Activated CD4-positive, alpha-beta T cell treated with anti-CD3 and anti-CD28 coated beads, Interleukin-2, amount 50 U/mL, for 4 hours (primary cell): ENCODE results near the gene LBP.
"Not testable (repeated sequence)": the region's sequence is repeated elsewhere in the genome, so short reads cannot be mapped to it uniquely, and the experiment has no call there.

Experiments
- DNase-seq, 2 experiments: peaks; one replicate each; pipeline ENCODE4 v3.0.0-alpha.2; 2020

Gene LBP

DNA sequence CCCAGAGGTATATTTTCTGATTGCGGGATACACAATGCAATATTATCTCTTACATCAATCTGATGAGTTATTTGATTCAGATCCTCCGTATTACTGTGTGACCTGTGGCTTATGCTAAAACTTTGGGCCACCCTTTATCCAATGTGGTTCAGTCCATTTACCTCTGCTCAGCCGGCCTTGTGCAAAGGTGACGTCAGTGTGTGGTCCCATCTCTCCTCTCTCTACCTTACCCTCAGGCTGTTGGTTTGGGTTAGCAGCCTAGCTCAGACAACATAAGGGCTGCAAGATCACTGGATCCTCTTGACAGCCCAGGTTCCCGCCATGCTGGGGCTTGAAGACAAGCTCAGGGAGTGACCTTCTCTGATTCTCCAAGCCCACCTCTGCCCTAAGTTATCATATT lies 55.8 kb downstream of the LBP start:
- DNase-seq, result no peak

DNA sequence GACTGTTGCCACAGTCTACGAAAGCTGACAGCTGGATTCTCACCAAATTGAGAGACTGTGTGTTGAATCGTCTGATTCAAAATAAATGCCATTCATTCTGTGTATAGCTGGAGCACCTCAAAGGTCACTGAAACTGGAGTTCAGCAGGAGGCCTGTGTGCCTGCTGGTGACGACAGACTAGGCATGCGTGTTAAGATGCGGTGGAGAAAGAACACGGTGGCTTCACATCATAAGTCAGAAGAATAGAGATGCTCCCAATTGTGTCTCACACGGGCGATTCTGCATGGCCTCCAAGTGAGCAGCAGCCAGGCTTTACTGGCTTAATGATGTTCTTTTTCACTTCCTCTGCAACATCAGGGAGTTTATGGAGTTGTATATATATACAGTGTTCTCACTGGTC lies 56.5 kb downstream of the LBP start:
- DNase-seq, result no peak

DNA sequence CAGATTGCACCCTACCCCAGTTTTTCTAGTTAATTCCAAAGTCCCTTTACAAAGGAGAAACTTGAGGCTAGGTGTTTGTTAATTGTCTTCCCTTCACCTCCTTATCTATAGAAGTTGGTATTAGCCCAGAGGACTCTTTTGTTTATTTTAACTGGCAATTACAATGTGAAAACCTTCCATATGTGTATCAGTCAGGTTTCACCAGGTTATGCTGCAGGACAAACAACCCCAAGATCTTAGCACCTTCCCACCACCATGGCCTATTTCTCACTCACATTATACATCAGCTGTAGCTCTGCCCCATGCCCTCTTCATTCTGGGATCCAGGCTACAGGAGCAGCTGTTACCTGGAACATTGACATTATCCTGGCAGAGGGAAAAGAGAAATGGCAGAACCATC lies 57.7 kb downstream of the LBP start:
- no peak for DNase-seq

DNA sequence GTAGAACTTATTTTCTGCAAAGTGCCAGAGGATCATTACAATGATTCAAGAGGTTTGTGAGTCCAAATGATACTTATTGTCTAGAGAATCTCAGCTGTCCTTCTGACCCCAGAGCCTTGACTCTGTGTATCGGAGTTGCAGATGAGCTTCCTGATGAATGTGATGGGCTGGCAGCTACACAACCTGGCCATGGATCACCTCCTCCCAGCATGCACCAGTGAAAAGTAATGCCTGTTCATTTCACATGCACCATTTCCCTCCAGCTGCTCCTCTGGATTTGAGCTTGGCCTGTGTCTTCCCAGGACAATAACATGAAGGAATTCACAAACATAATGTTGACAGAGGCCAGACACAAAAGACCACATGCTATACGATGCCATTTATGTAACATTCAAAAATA lies 58.9 kb downstream of the LBP start:
- DNase-seq, result no peak

DNA sequence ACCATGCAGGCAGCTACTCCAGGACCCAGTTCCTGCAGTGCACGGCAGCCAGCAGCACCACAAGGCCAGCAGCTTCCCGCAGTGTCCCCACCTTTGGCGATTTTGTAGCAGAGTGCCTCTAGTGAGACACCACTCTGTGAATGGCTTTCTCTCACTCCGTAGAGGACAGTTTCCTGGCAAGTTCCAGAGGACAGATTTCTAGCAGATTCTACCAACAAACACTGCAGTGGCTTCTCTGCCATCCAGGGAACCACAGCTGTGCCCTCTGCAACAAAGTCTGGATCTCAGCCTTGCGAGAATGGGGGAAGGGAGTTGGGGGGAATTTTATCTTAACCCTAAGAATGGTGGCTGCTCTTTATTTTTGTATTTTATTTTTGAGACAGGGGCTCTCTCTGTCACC lies 60.2 kb downstream of the LBP start:
- DNase-seq, result no peak

DNA sequence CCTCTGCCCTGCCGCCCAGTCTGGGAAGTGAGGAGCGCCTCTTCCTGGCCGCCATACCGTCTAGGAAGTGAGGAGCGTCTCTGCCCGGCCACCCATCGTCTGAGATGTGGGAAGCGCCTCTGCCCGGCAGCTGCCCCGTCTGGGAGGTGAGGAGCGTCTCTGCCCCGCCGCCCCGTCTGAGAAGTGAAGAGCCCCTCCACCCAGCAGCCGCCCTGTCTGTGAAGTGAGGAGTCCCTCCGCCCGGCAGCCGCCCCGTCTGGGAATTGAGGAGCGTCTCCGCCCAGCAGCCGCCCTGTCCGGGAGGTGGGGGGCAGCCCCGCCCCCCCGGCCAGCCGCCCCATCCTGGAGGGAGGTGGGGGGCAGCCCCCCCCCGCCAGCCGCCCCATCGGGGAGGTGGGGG lies 61.0 kb downstream of the LBP start:
- no peak for DNase-seq

DNA sequence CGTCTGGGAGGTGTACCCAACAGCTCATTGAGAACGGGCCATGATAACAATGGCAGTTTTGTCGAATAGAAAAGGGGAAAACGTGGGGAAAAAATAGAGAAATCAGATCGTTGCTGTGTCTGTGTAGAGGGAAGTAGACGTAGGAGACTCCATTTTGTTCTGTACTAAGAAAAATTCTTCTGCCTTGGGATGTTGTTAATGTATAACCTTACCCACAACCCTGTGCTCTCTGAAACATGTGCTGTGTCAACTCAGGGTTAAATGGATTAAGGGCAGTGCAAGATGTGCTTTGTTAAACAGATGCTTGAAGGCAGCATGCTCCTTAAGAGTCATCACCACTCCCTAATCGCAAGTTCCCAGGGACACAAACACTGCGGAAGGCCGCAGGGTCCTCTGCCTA lies 61.5 kb downstream of the LBP start:
- not testable (repeated sequence) for DNase-seq

DNA sequence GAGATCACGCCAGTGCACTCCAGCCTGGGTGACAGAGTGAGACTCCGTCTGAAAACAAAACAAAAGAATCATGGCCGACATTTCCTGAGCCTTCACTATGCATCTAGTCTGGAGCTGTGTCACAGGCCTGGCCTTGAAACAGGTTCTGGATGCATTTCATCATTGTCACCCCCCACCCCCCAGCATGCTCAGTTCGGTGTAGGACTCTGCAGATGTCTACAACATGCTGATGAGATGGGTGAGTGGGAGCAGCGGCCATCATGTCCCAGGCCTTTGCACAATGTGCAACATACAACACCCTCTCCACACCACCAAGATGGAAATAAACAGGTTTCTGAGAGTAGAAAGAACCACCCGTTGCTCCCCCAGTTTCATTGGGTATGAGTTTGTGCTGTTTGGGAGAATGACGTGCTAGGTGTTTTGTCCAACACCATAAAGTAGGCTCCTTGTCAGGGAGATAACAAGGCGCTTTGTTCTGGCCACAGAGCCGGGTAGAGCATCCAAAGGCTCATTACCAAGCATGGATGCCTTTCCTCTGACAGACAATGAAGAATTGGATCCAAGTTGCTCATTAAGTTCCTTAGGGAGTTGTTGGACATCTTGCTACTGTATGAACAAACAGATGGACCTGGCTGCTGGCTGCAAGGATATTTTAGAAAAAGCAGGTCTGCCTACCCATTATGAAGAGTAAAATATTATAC lies 66.7 kb downstream of the LBP start:
- no peak for DNase-seq

DNA sequence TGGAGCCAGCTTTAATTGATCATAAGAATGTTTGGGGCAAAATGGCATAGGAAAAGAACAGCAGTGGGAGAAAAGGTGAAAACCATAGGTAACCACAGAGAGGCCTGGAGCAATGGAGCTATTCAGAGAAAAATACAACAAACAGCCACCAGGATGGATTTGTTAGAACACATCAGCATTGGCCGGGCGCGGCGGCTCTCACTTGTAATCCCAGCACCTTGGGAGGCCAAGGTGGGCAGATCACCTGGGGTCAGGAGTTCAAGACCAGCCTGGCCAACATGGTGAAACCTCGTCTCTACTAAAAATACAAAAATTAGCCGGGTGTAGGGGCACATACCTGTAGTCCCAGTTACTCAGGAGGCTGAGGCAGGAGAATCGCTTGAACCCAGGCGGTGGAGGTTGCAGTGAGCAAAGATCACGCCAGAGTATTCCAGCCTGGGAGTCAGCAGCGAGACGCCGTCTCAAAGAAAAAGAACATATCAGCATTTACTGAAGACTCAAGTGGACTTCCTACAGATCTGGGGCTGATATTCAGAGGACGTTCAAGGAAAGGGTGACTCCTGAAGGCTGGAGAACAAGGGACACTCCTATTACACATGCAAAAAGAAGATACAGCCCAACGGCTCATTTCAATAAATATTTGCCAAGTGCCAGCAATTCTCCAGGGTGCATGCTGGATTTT lies 68.6 kb downstream of the LBP start:
- DNase-seq, result no peak

DNA sequence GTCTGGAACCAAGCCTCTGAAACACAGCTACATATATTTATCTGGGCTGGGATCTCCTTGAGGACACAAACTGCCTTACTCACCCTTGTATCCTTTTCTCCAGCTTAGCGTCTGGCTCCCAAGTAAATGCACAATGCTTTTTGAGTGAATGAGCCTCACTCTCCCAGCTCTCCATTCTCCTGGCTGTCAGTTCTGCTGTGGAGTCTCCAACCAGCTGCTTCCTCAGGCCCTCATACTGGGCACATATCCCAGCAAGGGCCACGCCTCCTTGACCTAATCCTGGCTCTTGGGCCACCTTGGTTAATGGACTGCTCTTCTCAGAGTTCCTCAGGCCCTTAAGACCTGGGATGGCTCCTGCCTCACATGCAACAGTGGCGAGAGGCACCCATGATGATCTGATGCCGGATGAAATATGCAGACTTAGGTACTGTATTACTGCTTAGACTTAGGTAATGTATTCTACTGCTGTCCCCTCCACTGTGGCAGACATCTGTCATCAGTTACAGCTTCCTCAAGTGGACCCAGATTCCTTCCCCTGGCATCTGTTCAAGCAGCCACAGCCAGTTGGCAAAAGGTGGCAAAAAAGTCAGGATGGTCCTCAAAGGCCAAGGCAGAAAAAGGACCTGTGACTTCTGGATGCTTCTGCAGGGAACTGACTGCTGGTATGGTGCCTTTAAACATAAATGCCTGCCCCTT lies 72.4 kb downstream of the LBP start:
- DNase-seq, result no peak

DNA sequence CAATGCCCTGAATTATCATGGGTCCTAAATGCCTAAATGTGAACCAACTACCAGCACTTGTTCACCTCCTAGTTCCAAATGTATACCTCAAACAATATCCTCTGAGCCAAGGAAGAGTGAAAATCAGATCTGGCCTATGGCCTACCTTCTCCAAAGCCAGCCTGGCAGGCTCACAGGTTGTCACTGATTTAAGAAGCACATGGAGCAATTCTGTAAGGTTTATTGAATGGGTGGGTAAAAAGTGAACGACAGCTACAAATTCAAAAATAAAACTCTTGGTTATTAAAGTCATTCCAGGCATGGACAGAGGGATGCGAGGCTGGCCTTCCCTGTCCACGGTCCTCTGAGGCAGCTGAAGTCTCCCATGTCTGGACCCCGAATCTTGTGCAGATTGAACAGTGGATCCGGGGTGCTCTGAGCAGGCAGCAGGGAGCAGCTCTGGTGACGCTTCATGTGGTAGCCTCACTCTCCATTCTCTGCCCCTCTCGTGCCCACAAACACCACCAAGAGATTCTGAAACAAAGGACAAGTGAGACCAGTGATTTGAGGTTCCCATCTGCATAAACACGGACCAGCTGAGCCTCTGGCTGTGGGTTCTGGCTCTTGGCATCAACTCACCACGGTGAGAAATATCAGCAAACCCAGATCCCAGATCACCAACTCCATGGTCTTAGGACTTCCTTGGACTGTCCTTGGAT lies 74.3 kb downstream of the LBP start:
- DNase-seq, result no peak

DNA sequence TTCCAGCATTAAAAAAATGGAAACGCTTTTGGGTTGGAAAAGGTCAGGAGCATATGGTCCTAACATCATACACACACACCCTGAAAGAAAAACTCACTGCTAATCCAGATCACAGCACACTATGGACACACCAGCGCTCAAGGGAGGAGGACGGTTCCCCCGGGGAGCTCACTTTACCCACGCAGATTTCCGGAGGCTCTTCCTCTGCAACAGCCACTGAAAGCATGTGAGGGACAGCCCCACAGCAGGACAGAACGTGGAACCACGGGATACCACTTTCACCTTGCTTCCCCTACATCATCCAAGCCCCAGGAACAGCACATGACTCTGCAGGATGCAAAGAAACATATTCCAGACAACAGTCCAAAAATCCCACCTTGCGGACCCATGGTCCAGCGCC lies 75.6 kb downstream of the LBP start:
- no peak for DNase-seq

DNA sequence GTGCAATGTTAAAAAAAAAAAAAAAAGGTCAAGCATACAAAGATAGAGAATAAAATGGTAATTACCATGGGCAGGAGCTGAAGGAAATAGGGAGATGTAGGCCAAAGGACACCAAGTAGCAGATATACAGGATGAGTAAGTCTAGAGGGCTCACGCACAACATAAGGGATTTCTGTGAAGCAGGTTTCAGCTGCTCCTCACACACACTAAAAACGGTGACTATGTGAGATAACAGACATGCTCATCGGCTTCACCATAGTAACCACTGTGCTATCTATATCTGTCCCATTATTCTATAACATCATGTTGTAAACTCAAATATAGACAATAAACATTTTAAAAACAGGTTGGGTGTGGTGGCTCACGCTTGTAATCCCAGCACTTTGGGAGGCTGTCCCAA lies 77.3 kb downstream of the LBP start:
- DNase-seq, result no peak

DNA sequence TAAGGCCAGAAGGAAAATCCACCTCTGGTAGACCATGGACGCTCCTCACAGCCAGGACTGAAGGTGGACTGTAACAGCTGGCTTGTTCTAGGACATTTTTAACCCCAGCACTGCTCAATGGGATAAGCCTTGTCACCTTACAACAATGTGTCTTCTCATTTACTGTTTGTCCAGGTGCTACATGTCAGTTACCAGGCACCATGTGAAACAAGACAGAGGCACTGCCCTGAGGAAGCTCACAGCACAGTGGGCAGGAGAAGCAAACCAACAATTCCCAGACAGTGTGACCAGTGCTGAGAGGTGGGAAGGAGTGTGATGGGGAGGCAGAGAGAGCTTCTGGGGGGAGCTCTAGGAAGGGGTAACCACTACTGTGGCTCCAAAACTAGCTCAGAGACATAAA lies 78.1 kb downstream of the LBP start:
- DNase-seq, result no peak

DNA sequence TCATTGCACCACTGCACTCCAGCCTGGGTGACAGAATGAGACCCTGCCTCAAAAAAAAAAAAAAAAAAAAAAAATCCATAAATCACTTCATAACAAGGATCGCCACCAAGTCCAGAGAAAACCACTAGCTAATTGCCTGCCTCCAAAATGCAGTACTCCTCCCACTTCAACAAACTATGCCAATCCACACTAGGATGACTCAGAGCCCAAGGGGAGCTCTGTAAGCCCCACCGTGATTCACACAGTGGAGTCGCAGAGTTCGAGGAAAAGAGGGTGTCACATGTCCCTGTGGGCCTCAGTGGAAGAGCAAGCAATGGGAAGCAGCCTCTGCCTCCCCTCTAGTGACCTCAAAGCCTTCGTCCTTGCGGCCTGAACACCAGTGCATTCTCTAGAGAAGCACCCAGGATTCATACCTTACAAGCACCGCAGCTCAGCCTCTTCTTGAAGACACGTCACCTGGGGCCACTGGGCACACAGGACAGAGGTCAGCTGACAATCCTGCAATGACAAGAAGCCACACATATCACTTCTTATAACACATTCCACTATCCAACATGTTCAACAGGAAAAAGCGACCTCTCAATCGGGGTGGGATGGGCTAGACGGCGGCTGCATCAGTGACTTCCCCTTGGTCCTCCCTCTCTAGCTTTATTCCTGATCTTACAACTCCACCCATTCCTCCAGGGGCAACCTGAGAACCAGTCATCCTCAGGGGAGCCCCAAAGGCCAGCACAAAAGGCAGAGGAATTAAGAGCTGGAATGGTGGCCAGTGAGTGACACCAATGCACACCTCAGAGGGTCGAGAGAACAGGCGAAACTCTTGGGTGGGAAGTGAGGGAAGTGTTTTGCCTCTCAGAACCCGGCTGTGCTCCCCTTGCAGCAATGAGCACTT lies 80.0 kb downstream of the LBP start:
- peak in 1 of 2 experiments; percentile 25 for DNase-seq
